ENCODE data around the gene SUGCT.

The SUGCT gene

GRCh38 chr7:40239755-40240303, 105.0 kb downstream of the SUGCT start:
- no peak for TF ChIP-seq SIN3A (IDR thresholded peaks at IDR 0.05; ENCODE audit: borderline replicate concordance, insufficient read depth, low read length)

GRCh38 chr7:40243076-40243475, 108.3 kb downstream of the SUGCT start:
- TF ChIP-seq SIN3A (IDR thresholded peaks at IDR 0.05; ENCODE audit: borderline replicate concordance, insufficient read depth, low read length) (no peak), FOXP2 (optimal IDR thresholded peaks at IDR 0.05; ENCODE audit: borderline replicate concordance, extremely low read depth, extremely low read length, insufficient read depth) (no peak)

- TF ChIP-seq POLR2AphosphoS5 (IDR thresholded peaks at IDR 0.05; ENCODE audit: low read depth, low read length) (no peak), FOXP2 (optimal IDR thresholded peaks at IDR 0.05; ENCODE audit: borderline replicate concordance, extremely low read depth, extremely low read length, insufficient read depth) (no peak), REST (IDR thresholded peaks at IDR 0.05; ENCODE audit: insufficient read depth in 1 of 2, low read depth in 2 of 2, low read length in 2 of 2) (no peak), SIN3A (IDR thresholded peaks at IDR 0.05; ENCODE audit: borderline replicate concordance, insufficient read depth, low read length) (no peak), TAF1 (IDR thresholded peaks at IDR 0.05; ENCODE audit: borderline replicate concordance, insufficient read depth, low read length) (no peak)
Observed at GRCh38 chr7:40244226-40244625, 109.4 kb downstream of the SUGCT start.

GRCh38 chr7:40248681-40249080, 113.9 kb downstream of the SUGCT start:
- no peak for TF ChIP-seq FOXP2 (optimal IDR thresholded peaks at IDR 0.05; ENCODE audit: borderline replicate concordance, extremely low read depth, extremely low read length, insufficient read depth)
- TF ChIP-seq POLR2AphosphoS5 (IDR thresholded peaks at IDR 0.05; ENCODE audit: low read depth, low read length): no peak
- no peak for TF ChIP-seq TAF1 (IDR thresholded peaks at IDR 0.05; ENCODE audit: borderline replicate concordance, insufficient read depth, low read length)
- no peak for TF ChIP-seq REST (IDR thresholded peaks at IDR 0.05; ENCODE audit: insufficient read depth in 1 of 2, low read depth in 2 of 2, low read length in 2 of 2)
- TF ChIP-seq SIN3A (IDR thresholded peaks at IDR 0.05; ENCODE audit: borderline replicate concordance, insufficient read depth, low read length): no peak

- no peak for TF ChIP-seq SIN3A (IDR thresholded peaks at IDR 0.05; ENCODE audit: borderline replicate concordance, insufficient read depth, low read length)
- no peak for TF ChIP-seq TAF1 (IDR thresholded peaks at IDR 0.05; ENCODE audit: borderline replicate concordance, insufficient read depth, low read length)
- no peak for TF ChIP-seq REST (IDR thresholded peaks at IDR 0.05; ENCODE audit: insufficient read depth in 1 of 2, low read depth in 2 of 2, low read length in 2 of 2)
- TF ChIP-seq POLR2AphosphoS5 (IDR thresholded peaks at IDR 0.05; ENCODE audit: low read depth, low read length): no peak
- no peak for TF ChIP-seq FOXP2 (optimal IDR thresholded peaks at IDR 0.05; ENCODE audit: borderline replicate concordance, extremely low read depth, extremely low read length, insufficient read depth)
Observed at GRCh38 chr7:40263752-40264390, 129.1 kb downstream of the SUGCT start.

GRCh38 chr7:40267583-40267982, 132.8 kb downstream of the SUGCT start:
- TF ChIP-seq FOXP2 (optimal IDR thresholded peaks at IDR 0.05; ENCODE audit: borderline replicate concordance, extremely low read depth, extremely low read length, insufficient read depth): no peak
- TF ChIP-seq SIN3A (IDR thresholded peaks at IDR 0.05; ENCODE audit: borderline replicate concordance, insufficient read depth, low read length): no peak
- TF ChIP-seq TAF1 (IDR thresholded peaks at IDR 0.05; ENCODE audit: borderline replicate concordance, insufficient read depth, low read length): no peak
- TF ChIP-seq REST (IDR thresholded peaks at IDR 0.05; ENCODE audit: insufficient read depth in 1 of 2, low read depth in 2 of 2, low read length in 2 of 2): no peak
- no peak for TF ChIP-seq POLR2AphosphoS5 (IDR thresholded peaks at IDR 0.05; ENCODE audit: low read depth, low read length)
